Thyroid gland (tissue), 4 donors: ENCODE measurements around the gene NAP1L4. TPM values are rescaled to one million over a fixed set of nuclear protein-coding genes. Genes with fewer than 3 reads are reported as not detected.

ENCODE experiments used
- DNase-seq, 2 donors: peaks; one replicate each; pipeline ENCODE4 v3.0.0-alpha.2; 2019
- H3K27ac ChIP-seq, 3 donors: fragments of 200-600 bp; sonication (generic); 1 replicate in 2 of 3; 2 replicates in 1 of 3; pipeline ENCODE4 v1.5.1; 2016 to 2019; ENCODE audit warnings: mild to moderate bottlenecking in 1 of 3, moderate library complexity in 1 of 3
- H3K27me3 ChIP-seq: fragments of 200-600 bp; sonication (generic); one replicate; pipeline ENCODE4 v1.5.1; 2019
- H3K36me3 ChIP-seq, 2 donors: fragments of 200-600 bp; sonication (generic); one replicate each; pipeline ENCODE4 v1.5.1; 2016 to 2019
- H3K4me1 ChIP-seq, 2 donors: fragments of 200-600 bp; sonication (generic); one replicate each; pipeline ENCODE4 v1.5.1; 2017 to 2019
- H3K4me3 ChIP-seq, 3 donors: fragments of 200-600 bp; sonication (generic); replicated peaks in 1 of 3; 1 replicate in 2 of 3; 2 replicates in 1 of 3; pipeline ENCODE4 v1.5.1; 2016; ENCODE audit warnings: mild to moderate bottlenecking in 1 of 3
- H3K9me3 ChIP-seq: fragments of 200-600 bp; sonication (generic); one replicate; pipeline ENCODE4 v1.5.1; 2017
- CTCF ChIP-seq, 6 experiments: fragments of 200-600 bp in 3 of 6; fragments of 450-650 bp in 3 of 6; sonication (generic) in 3 of 6; IDR thresholded peaks; one replicate each; pipeline ENCODE4 v1.5.1; 2016 to 2019; ENCODE audit warnings: antibody characterized with exemption in 6 of 6, mild to moderate bottlenecking in 2 of 6, inconsistent platforms in 1 of 6, moderate library complexity in 1 of 6
- POLR2A ChIP-seq, 2 donors: fragments of 450-650 bp; IDR thresholded peaks; one replicate each; pipeline ENCODE4 v1.6.1; 2017; ENCODE audit warnings: antibody characterized with exemption in 2 of 2, mild to moderate bottlenecking in 2 of 2, moderate library complexity in 1 of 2
- WGBS, 2 donors: methylation state at CpG; one replicate each; pipeline ENCODE4 v1.1.5; 2017; 5-methylcytosine and 5-hydroxymethylcytosine counted together
- intact Hi-C: fragments of 100-400 bp; cut with DNase I; formaldehyde crosslinking; loops from one replicate; pipeline ENCODE4 v1.15.1; 2023
- total RNA-seq, 4 donors: library from RNA; depleted of rRNA; stranded (reverse); fragments of >200 nt; gene quantifications; one replicate each; pipeline ENCODE4 v1.2.3, GENCODE V29; 2016

NAP1L4 gene
- total RNA-seq, 4 donors from 2014 or later = 104 to 117 (median 108) TPM

DNA sequence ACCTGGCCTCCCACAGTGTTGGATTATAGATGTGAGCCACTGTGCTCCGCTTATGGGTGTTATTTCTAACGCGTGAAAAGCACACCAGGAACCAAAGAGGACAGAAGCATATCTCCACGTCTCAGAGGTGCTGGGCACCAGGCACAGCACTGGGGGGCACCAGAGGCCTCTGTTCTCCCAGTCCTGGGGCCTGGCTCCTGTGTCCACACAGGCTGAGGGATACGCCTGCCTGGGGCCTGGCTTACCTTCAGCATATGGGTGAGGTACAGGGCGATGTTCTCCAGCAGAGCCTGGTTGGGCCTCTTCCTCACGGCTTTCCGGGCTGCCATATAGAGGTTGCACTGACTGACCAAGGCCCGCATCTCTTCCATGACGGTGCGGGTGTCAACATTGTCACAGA, 24.7 kb upstream of the NAP1L4 start:
- TF ChIP-seq POLR2A (IDR thresholded peaks at IDR 0.05) (no peak), CTCF (IDR thresholded peaks at IDR 0.05) (no peak)
- no peak overlapping the region for H3K27ac ChIP-seq
- no peaks in the 10 kb centered on the region for H3K27me3 ChIP-seq
- intact Hi-C loops = no loop called here
- no peak for DNase-seq
- peaks cover 58% of the 10 kb centered on the region in 2 donors for H3K36me3 ChIP-seq
- 92 to 94% methylated on average over 10 to 11 of the region's 11 CpGs for WGBS, 2 donors
- peaks cover 0 to 9% of the 10 kb centered on the region in 2 donors for H3K4me1 ChIP-seq
- no peaks in the 10 kb centered on the region for H3K9me3 ChIP-seq
- no peak overlapping the region for H3K4me3 ChIP-seq

- Histone ChIP-seq H3K4me1 (peaks cover 0 to 3% of the 10 kb centered on the region in 2 donors), H3K4me3 (no peak overlapping the region), H3K9me3 (no peaks in the 10 kb centered on the region), H3K27ac (no peak overlapping the region), H3K27me3 (no peaks in the 10 kb centered on the region), H3K36me3 (peaks cover 64% of the 10 kb centered on the region in 2 donors)
- DNase-seq = no peak
- 94% methylated on average over 10 of the region's 10 CpGs for WGBS, 2 donors
- intact Hi-C loops = no loop called here
- no peak for TF ChIP-seq CTCF (IDR thresholded peaks at IDR 0.05)
- no peak for TF ChIP-seq POLR2A (IDR thresholded peaks at IDR 0.05)
Observed at GRCh38 chr11:3015796-3016195, 23.7 kb upstream of the NAP1L4 start.

- H3K9me3 ChIP-seq = no peaks in the 10 kb centered on the region
- no peak for DNase-seq
- intact Hi-C loops = no loop called here
- 90 to 93% methylated on average over 3 of the region's 4 CpGs for WGBS, 2 donors
- no peaks in the 10 kb centered on the region for H3K4me1 ChIP-seq
- H3K36me3 ChIP-seq = peaks cover 71 to 72% of the 10 kb centered on the region in 2 donors
- TF ChIP-seq CTCF (IDR thresholded peaks at IDR 0.05) (no peak), POLR2A (IDR thresholded peaks at IDR 0.05) (no peak)
- no peaks in the 10 kb centered on the region for H3K27me3 ChIP-seq
- H3K27ac ChIP-seq = no peak overlapping the region
- H3K4me3 ChIP-seq = no peak overlapping the region
Observed at GRCh38 chr11:3014943-3015342, 22.8 kb upstream of the NAP1L4 start.

DNA sequence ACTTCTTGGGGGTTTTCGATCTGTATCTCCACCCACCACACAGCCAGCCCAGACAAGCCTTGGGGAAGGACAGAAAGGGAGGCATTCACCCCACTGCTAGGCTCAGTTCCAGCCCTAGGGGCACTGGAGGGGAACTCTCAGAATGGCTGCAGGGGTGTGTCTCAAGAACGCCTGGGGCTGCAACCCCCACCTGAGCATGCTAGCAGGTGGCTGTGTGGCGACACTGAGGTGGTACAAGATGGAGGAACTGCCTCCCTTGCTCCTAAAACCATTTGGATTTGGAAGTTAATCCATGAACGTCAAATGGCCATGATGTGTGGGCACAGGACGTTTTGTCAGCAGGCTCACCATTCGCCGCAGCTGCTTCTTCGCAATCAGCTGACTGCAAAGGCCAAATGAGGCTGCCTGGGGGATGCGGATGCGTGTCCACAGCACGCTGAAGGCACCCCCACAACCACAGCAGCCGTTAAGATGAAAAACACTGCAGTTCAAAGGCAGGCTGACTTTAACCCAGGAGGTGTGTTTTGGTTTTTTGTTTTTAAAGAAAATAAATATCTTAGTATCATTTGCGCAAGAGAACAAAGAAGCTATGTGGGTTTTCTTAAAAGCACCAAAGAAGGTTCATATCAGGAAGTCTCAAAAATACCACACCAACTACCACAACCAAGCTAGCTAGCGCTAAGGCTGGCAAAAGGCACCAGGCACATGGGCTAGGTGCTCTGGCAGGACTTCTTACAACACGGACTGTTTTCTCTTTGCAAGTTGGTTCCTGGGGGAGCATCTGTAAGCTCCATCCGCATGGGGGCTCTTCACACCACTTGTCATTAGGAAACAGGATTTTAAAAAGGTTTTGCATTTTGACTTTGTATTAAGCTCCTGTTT, 22.2 kb upstream of the NAP1L4 start:
- no peak for DNase-seq
- peaks cover 67 to 76% of the 10 kb centered on the region in 2 donors for H3K36me3 ChIP-seq
- no peaks in the 10 kb centered on the region for H3K4me1 ChIP-seq
- TF ChIP-seq POLR2A (IDR thresholded peaks at IDR 0.05) (no peak), CTCF (IDR thresholded peaks at IDR 0.05) (no peak)
- intact Hi-C loops = no loop called here
- no peak overlapping the region for H3K27ac ChIP-seq
- no peaks in the 10 kb centered on the region for H3K27me3 ChIP-seq
- no peaks in the 10 kb centered on the region for H3K9me3 ChIP-seq
- H3K4me3 ChIP-seq = no peak overlapping the region
- 82 to 89% methylated on average over 16 of the region's 16 CpGs for WGBS, 2 donors
